ENCODE measurements around the gene C1orf21. TPM values are rescaled to one million over a fixed set of nuclear protein-coding genes. Genes with fewer than 3 reads are reported as not detected.

Gene C1orf21
- total RNA-seq, 1 donor from 2014 or later: 15.6 TPM

- H3K9me3 Mint-ChIP-seq (ENCODE audit: low read depth): no peaks in the 10 kb centered on the region
- H3K4me1 Mint-ChIP-seq (ENCODE audit: low read depth): peaks cover 36% of the 10 kb centered on the region
- no peak for TF ChIP-seq CTCF (IDR thresholded peaks at IDR 0.05)
- H3K36me3 Mint-ChIP-seq (ENCODE audit: low read depth): no peaks in the 10 kb centered on the region
- no peaks in the 10 kb centered on the region for H3K27me3 Mint-ChIP-seq (ENCODE audit: low read depth)
- no peak overlapping the region for H3K4me3 Mint-ChIP-seq (ENCODE audit: unreplicated experiment)
- H3K27ac Mint-ChIP-seq (ENCODE audit: unreplicated experiment): no peak overlapping the region
- no peak for DNase-seq (ENCODE audit: low spot score)
Measured at GRCh38 chr1:184618851-184619250, 232.0 kb downstream of the C1orf21 start.

- no peak for TF ChIP-seq CTCF (IDR thresholded peaks at IDR 0.05)
- no peak for DNase-seq (ENCODE audit: low spot score)
- Mint-ChIP-seq H3K4me1 (ENCODE audit: low read depth) (peaks cover 52% of the 10 kb centered on the region), H3K27me3 (ENCODE audit: low read depth) (no peaks in the 10 kb centered on the region), H3K4me3 (ENCODE audit: unreplicated experiment) (no peak overlapping the region), H3K27ac (ENCODE audit: unreplicated experiment) (no peak overlapping the region), H3K9me3 (ENCODE audit: low read depth) (no peaks in the 10 kb centered on the region), H3K36me3 (ENCODE audit: low read depth) (no peaks in the 10 kb centered on the region)
Measured at GRCh38 chr1:184620469-184620868, 233.6 kb downstream of the C1orf21 start.

- H3K27ac Mint-ChIP-seq (ENCODE audit: unreplicated experiment): no peak overlapping the region
- H3K27me3 Mint-ChIP-seq (ENCODE audit: low read depth): no peaks in the 10 kb centered on the region
- no peak for DNase-seq (ENCODE audit: low spot score)
- H3K4me1 Mint-ChIP-seq (ENCODE audit: low read depth): peaks cover 52% of the 10 kb centered on the region
- H3K36me3 Mint-ChIP-seq (ENCODE audit: low read depth): no peaks in the 10 kb centered on the region
- H3K9me3 Mint-ChIP-seq (ENCODE audit: low read depth): no peaks in the 10 kb centered on the region
- no peak overlapping the region for H3K4me3 Mint-ChIP-seq (ENCODE audit: unreplicated experiment)
- TF ChIP-seq CTCF (IDR thresholded peaks at IDR 0.05): no peak
Measured at GRCh38 chr1:184621260-184621659, 234.4 kb downstream of the C1orf21 start.

GRCh38 chr1:184622136-184622823, 235.5 kb downstream of the C1orf21 start:
- H3K36me3 Mint-ChIP-seq (ENCODE audit: low read depth): no peaks in the 10 kb centered on the region
- H3K9me3 Mint-ChIP-seq (ENCODE audit: low read depth): no peaks in the 10 kb centered on the region
- TF ChIP-seq CTCF (IDR thresholded peaks at IDR 0.05): peak; percentile 45
- no peak for DNase-seq (ENCODE audit: low spot score)
- no peak overlapping the region for H3K4me3 Mint-ChIP-seq (ENCODE audit: unreplicated experiment)
- no peaks in the 10 kb centered on the region for H3K27me3 Mint-ChIP-seq (ENCODE audit: low read depth)
- peaks cover 52% of the 10 kb centered on the region for H3K4me1 Mint-ChIP-seq (ENCODE audit: low read depth)
- peak overlapping the region; percentile 50 for H3K27ac Mint-ChIP-seq (ENCODE audit: unreplicated experiment)

- Mint-ChIP-seq H3K9me3 (ENCODE audit: low read depth) (no peaks in the 10 kb centered on the region), H3K27ac (ENCODE audit: unreplicated experiment) (no peak overlapping the region), H3K27me3 (ENCODE audit: low read depth) (no peaks in the 10 kb centered on the region), H3K36me3 (ENCODE audit: low read depth) (no peaks in the 10 kb centered on the region), H3K4me3 (ENCODE audit: unreplicated experiment) (no peak overlapping the region), H3K4me1 (ENCODE audit: low read depth) (peaks cover 52% of the 10 kb centered on the region)
- no peak for DNase-seq (ENCODE audit: low spot score)
- TF ChIP-seq CTCF (IDR thresholded peaks at IDR 0.05): no peak
Measured at GRCh38 chr1:184623404-184623803, 236.6 kb downstream of the C1orf21 start.
